Keratinocyte (primary cell): ENCODE results near the gene FAM3B. TPM values are rescaled to one million over a fixed set of nuclear protein-coding genes. Genes with fewer than 3 reads are reported as not detected.

Experiments used
- DNase-seq: peaks from one replicate; pipeline ENCODE4 v3.0.0-alpha.2; 2011; ENCODE audit warnings: low read depth, missing footprints, low spot score
- FAIRE-seq: peaks from 2 replicates; lab custom pipeline; 2011; peaks lifted over from hg19 to GRCh38; lab: Jason Lieb, UNC
- H2AFZ ChIP-seq: 2 replicates; pipeline ENCODE4 v1.6.0; 2012; ENCODE audit warnings: low read length, control low read depth, inconsistent platforms; ENCODE audit not compliant: control insufficient read depth
- H3K27ac ChIP-seq: 2 replicates; pipeline ENCODE4 v1.5.1; 2011; ENCODE audit warnings: low read length; ENCODE audit not compliant: control insufficient read depth, insufficient read depth
- H3K27me3 ChIP-seq: 3 replicates; pipeline ENCODE4 v1.6.0; 2011; ENCODE audit warnings: low read length; ENCODE audit not compliant: control insufficient read depth, insufficient read depth; ENCODE audit errors: extremely low read depth
- H3K36me3 ChIP-seq, 2 experiments: 2 replicates in 1 of 2; 3 replicates in 1 of 2; pipeline ENCODE4 v1.5.1; 2011; ENCODE audit warnings: low read length in 2 of 2, mild to moderate bottlenecking in 1 of 2; ENCODE audit not compliant: control insufficient read depth in 2 of 2, insufficient read depth in 2 of 2; ENCODE audit errors: extremely low read depth in 1 of 2
- H3K4me1 ChIP-seq: 3 replicates; pipeline ENCODE4 v1.5.1; 2011; ENCODE audit warnings: low read length; ENCODE audit not compliant: control insufficient read depth, insufficient read depth; ENCODE audit errors: extremely low read depth
- H3K4me2 ChIP-seq: 3 replicates; pipeline ENCODE4 v1.6.0; 2011; ENCODE audit warnings: low read depth, low read length; ENCODE audit not compliant: control insufficient read depth, insufficient read depth; ENCODE audit errors: extremely low read depth
- H3K4me3 ChIP-seq, 3 experiments: fragments of 200-600 bp in 1 of 3; sonication (generic) in 1 of 3; 2 replicates in 2 of 3; 3 replicates in 1 of 3; pipeline ENCODE4 v1.5.1; 2011 to 2016; ENCODE audit warnings: low read length in 3 of 3, mild to moderate bottlenecking in 3 of 3, control low read depth in 2 of 3, inconsistent platforms in 1 of 3, low read depth in 1 of 3, mixed read lengths in 1 of 3, mixed run types in 1 of 3, moderate library complexity in 1 of 3; ENCODE audit not compliant: control insufficient read depth in 2 of 3, insufficient read depth in 2 of 3; ENCODE audit errors: extremely low read depth in 1 of 3
- H3K79me2 ChIP-seq: 2 replicates; pipeline ENCODE4 v1.6.0; 2012; ENCODE audit warnings: low read length; ENCODE audit not compliant: control insufficient read depth, insufficient read depth
- H3K9ac ChIP-seq: 3 replicates; pipeline ENCODE4 v1.6.0; 2011; ENCODE audit warnings: low read length; ENCODE audit not compliant: control insufficient read depth, insufficient read depth; ENCODE audit errors: extremely low read depth
- H3K9me1 ChIP-seq: 3 replicates; pipeline ENCODE4 v1.6.0; 2011; ENCODE audit warnings: low read length; ENCODE audit not compliant: control insufficient read depth, insufficient read depth; ENCODE audit errors: extremely low read depth
- H3K9me3 ChIP-seq: 2 replicates; pipeline ENCODE4 v1.5.1; 2012; ENCODE audit warnings: low read depth, low read length; ENCODE audit not compliant: control insufficient read depth
- H4K20me1 ChIP-seq: 3 replicates; pipeline ENCODE4 v1.6.0; 2011; ENCODE audit warnings: low read length; ENCODE audit not compliant: control insufficient read depth, insufficient read depth; ENCODE audit errors: extremely low read depth
- EZH2 ChIP-seq: IDR thresholded peaks from one replicate; pipeline ENCODE4 v1.6.1; 2012; ENCODE audit warnings: inconsistent platforms, mild to moderate bottlenecking, low read length, moderate library complexity
- dilution Hi-C: fragments of 300-500 bp; cut with MboI; formaldehyde crosslinking; loops from one replicate; pipeline ENCODE4 v1.7.0; 2020; ENCODE audit warnings: low sequenced_read_pairs; ENCODE audit not compliant: extremely low pct_ligation_motif_present
- polyA plus RNA-seq, 5 experiments: library from polyadenylated mRNA; depleted of rRNA in 3 of 5; stranded (reverse) in 3 of 5; stranded (forward) in 1 of 5; unstranded in 1 of 5; fragments of >200 nt; gene quantifications; 1 replicate in 1 of 5; 2 replicates in 3 of 5; 3 replicates in 1 of 5; pipeline versions ENCODE4 v1.2.1 to v1.2.3, GENCODE V29; 2011 to 2012; ENCODE audit warnings: missing spikeins in 2 of 5, low read depth in 1 of 5, low replicate concordance in 1 of 5
- TF ChIP-seq, protein P1 (sequence below), 3 experiments: IDR thresholded peaks in 1 of 3; conservative IDR thresholded peaks in 1 of 3; optimal IDR thresholded peaks in 1 of 3; 2 replicates in 2 of 3; 3 replicates in 1 of 3; pipeline versions ENCODE3 to v1.5.1; 2011; ENCODE audit warnings: low read length in 3 of 3, mild to moderate bottlenecking in 3 of 3, moderate library complexity in 2 of 3, control low read depth in 1 of 3, inconsistent platforms in 1 of 3; ENCODE audit not compliant: insufficient read depth in 2 of 3; ENCODE audit errors: extremely low read depth in 1 of 3

FAM3B gene
- polyA plus RNA-seq, 1 donor (not counting 4 experiments of a cell fraction or from before 2014, with no cell fraction given), result not detected

DNA sequence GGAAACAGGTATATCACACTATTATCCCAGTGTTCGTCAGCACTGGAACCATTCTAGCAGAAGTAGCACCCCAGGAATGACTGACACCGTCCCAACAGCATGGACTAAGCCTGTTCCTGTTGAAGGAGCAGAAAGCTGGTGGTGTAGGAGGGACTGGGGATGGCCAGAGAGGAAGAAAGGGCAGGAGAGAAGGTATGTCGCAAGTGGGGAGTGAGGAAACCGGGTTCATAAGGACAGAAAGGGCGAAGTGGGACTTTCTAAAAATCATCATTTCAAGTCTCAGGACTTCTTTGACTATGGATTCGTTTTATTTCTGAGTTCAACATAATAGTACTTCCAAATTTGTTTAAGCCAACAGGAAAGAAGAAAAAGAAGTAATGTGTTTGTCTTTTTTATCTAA, 89.7 kb downstream of the FAM3B start:
- dilution Hi-C loops, result no loop called here
- Histone ChIP-seq H3K27me3 (peaks cover 3% of the 10 kb centered on the region), H3K9me3 (no peaks in the 10 kb centered on the region), H3K9ac (no peak overlapping the region), H2AFZ (no peak overlapping the region), H3K27ac (no peak overlapping the region), H3K9me1 (no peaks in the 10 kb centered on the region), H3K4me1 (peaks cover 2% of the 10 kb centered on the region), H3K36me3 (no peaks in the 10 kb centered on the region), H3K79me2 (no peaks in the 10 kb centered on the region), H3K4me2 (no peak overlapping the region), H4K20me1 (no peaks in the 10 kb centered on the region), H3K4me3 (no peak overlapping the region)
- DNase-seq (no peak), FAIRE-seq (no peak)
- TF ChIP-seq, protein P1, sequence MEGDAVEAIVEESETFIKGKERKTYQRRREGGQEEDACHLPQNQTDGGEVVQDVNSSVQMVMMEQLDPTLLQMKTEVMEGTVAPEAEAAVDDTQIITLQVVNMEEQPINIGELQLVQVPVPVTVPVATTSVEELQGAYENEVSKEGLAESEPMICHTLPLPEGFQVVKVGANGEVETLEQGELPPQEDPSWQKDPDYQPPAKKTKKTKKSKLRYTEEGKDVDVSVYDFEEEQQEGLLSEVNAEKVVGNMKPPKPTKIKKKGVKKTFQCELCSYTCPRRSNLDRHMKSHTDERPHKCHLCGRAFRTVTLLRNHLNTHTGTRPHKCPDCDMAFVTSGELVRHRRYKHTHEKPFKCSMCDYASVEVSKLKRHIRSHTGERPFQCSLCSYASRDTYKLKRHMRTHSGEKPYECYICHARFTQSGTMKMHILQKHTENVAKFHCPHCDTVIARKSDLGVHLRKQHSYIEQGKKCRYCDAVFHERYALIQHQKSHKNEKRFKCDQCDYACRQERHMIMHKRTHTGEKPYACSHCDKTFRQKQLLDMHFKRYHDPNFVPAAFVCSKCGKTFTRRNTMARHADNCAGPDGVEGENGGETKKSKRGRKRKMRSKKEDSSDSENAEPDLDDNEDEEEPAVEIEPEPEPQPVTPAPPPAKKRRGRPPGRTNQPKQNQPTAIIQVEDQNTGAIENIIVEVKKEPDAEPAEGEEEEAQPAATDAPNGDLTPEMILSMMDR (optimal IDR thresholded peaks at IDR 0.05 in 1 of 3, IDR thresholded peaks at IDR 0.05 in 1 of 3, conservative IDR thresholded peaks at IDR 0.05 in 1 of 3; ENCODE audit: extremely low read depth in 1 of 3, insufficient read depth in 2 of 3, low read length in 3 of 3), result no peak
- no peak for TF ChIP-seq EZH2

Other genes with a start within 250 kb of the FAM3B start
- gene BACE2, start 148.6 kb upstream of the FAM3B start, polyA plus RNA-seq, result 89.7 to 162 TPM (median 130 TPM) in 3 replicates
- gene MX2, start 45.2 kb downstream of the FAM3B start, polyA plus RNA-seq, result 6.8 to 11.0 TPM (median 7.1 TPM) in 3 replicates
- gene MX1, start 109.4 kb downstream of the FAM3B start, polyA plus RNA-seq, result 151 to 203 TPM (median 164 TPM) in 3 replicates
- not detected in 3 replicates for gene TMPRSS2, start 191.4 kb downstream of the FAM3B start, polyA plus RNA-seq